ENCODE measurements around the gene ERC2.

The ERC2 gene

GRCh38 chr3:55721716-55722484 is 746.4 kb downstream of the ERC2 start:
- TF ChIP-seq CTCF (IDR thresholded peaks at IDR 0.05), result peak; percentile 31
- H3K36me3 ChIP-seq (ENCODE audit: control insufficient read depth, insufficient read depth, low read length), result no peaks in the 10 kb centered on the region
- H3K4me3 ChIP-seq (ENCODE audit: low read depth, low read length), result no peak overlapping the region
- H3K4me1 ChIP-seq, result peaks cover 6% of the 10 kb centered on the region
- H2AFZ ChIP-seq, result no peak overlapping the region
- H3K9me3 ChIP-seq (ENCODE audit: control insufficient read depth, low read length), result no peaks in the 10 kb centered on the region
- no peak overlapping the region for H3K9ac ChIP-seq
- H3K27ac ChIP-seq, result no peak overlapping the region
- no peaks in the 10 kb centered on the region for H3K79me2 ChIP-seq
- H3K4me2 ChIP-seq (ENCODE audit: low read length), result no peak overlapping the region
- H3K27me3 ChIP-seq (ENCODE audit: control insufficient read depth, insufficient read depth, low read length), result no peaks in the 10 kb centered on the region

- Histone ChIP-seq H3K4me2 (ENCODE audit: low read length) (no peak overlapping the region), H3K4me1 (peaks cover 6% of the 10 kb centered on the region), H3K79me2 (no peaks in the 10 kb centered on the region), H2AFZ (no peak overlapping the region), H3K27ac (no peak overlapping the region), H3K4me3 (ENCODE audit: low read depth, low read length) (no peak overlapping the region), H3K9me3 (ENCODE audit: control insufficient read depth, low read length) (no peaks in the 10 kb centered on the region), H3K9ac (no peak overlapping the region), H3K27me3 (ENCODE audit: control insufficient read depth, insufficient read depth, low read length) (no peaks in the 10 kb centered on the region), H3K36me3 (ENCODE audit: control insufficient read depth, insufficient read depth, low read length) (no peaks in the 10 kb centered on the region)
- no peak for TF ChIP-seq CTCF (IDR thresholded peaks at IDR 0.05)
These were observed 747.7 kb downstream of the ERC2 start for GRCh38 chr3:55720614-55721013.

- H3K36me3 ChIP-seq (ENCODE audit: control insufficient read depth, insufficient read depth, low read length), result no peaks in the 10 kb centered on the region
- H3K4me1 ChIP-seq, result peaks cover 6% of the 10 kb centered on the region
- H2AFZ ChIP-seq, result no peak overlapping the region
- H3K27ac ChIP-seq, result no peak overlapping the region
- no peaks in the 10 kb centered on the region for H3K79me2 ChIP-seq
- H3K4me2 ChIP-seq (ENCODE audit: low read length), result no peak overlapping the region
- H3K9ac ChIP-seq, result no peak overlapping the region
- no peaks in the 10 kb centered on the region for H3K9me3 ChIP-seq (ENCODE audit: control insufficient read depth, low read length)
- TF ChIP-seq CTCF (IDR thresholded peaks at IDR 0.05), result no peak
- H3K4me3 ChIP-seq (ENCODE audit: low read depth, low read length), result no peak overlapping the region
- no peaks in the 10 kb centered on the region for H3K27me3 ChIP-seq (ENCODE audit: control insufficient read depth, insufficient read depth, low read length)
These were observed 748.8 kb downstream of the ERC2 start for GRCh38 chr3:55719508-55719907.

- H3K79me2 ChIP-seq, result no peaks in the 10 kb centered on the region
- H3K36me3 ChIP-seq (ENCODE audit: control insufficient read depth, insufficient read depth, low read length), result no peaks in the 10 kb centered on the region
- H3K4me1 ChIP-seq, result peaks cover 6% of the 10 kb centered on the region
- H3K9me3 ChIP-seq (ENCODE audit: control insufficient read depth, low read length), result no peaks in the 10 kb centered on the region
- H2AFZ ChIP-seq, result no peak overlapping the region
- no peak overlapping the region for H3K4me2 ChIP-seq (ENCODE audit: low read length)
- no peak overlapping the region for H3K9ac ChIP-seq
- H3K27me3 ChIP-seq (ENCODE audit: control insufficient read depth, insufficient read depth, low read length), result no peaks in the 10 kb centered on the region
- TF ChIP-seq CTCF (IDR thresholded peaks at IDR 0.05), result no peak
- no peak overlapping the region for H3K27ac ChIP-seq
- H3K4me3 ChIP-seq (ENCODE audit: low read depth, low read length), result no peak overlapping the region
These were observed 749.3 kb downstream of the ERC2 start for GRCh38 chr3:55719006-55719405.

- Histone ChIP-seq H3K9me3 (ENCODE audit: control insufficient read depth, low read length) (no peaks in the 10 kb centered on the region), H3K4me1 (peaks cover 6% of the 10 kb centered on the region), H3K4me3 (ENCODE audit: low read depth, low read length) (no peak overlapping the region), H3K9ac (no peak overlapping the region), H3K36me3 (ENCODE audit: control insufficient read depth, insufficient read depth, low read length) (no peaks in the 10 kb centered on the region), H3K4me2 (ENCODE audit: low read length) (no peak overlapping the region), H3K27ac (no peak overlapping the region), H3K79me2 (no peaks in the 10 kb centered on the region), H2AFZ (no peak overlapping the region), H3K27me3 (ENCODE audit: control insufficient read depth, insufficient read depth, low read length) (no peaks in the 10 kb centered on the region)
- TF ChIP-seq CTCF (IDR thresholded peaks at IDR 0.05), result no peak
These were observed 749.7 kb downstream of the ERC2 start for GRCh38 chr3:55718521-55718921.
